ENCODE data around the gene KDELR1.

KDELR1 gene

DNA sequence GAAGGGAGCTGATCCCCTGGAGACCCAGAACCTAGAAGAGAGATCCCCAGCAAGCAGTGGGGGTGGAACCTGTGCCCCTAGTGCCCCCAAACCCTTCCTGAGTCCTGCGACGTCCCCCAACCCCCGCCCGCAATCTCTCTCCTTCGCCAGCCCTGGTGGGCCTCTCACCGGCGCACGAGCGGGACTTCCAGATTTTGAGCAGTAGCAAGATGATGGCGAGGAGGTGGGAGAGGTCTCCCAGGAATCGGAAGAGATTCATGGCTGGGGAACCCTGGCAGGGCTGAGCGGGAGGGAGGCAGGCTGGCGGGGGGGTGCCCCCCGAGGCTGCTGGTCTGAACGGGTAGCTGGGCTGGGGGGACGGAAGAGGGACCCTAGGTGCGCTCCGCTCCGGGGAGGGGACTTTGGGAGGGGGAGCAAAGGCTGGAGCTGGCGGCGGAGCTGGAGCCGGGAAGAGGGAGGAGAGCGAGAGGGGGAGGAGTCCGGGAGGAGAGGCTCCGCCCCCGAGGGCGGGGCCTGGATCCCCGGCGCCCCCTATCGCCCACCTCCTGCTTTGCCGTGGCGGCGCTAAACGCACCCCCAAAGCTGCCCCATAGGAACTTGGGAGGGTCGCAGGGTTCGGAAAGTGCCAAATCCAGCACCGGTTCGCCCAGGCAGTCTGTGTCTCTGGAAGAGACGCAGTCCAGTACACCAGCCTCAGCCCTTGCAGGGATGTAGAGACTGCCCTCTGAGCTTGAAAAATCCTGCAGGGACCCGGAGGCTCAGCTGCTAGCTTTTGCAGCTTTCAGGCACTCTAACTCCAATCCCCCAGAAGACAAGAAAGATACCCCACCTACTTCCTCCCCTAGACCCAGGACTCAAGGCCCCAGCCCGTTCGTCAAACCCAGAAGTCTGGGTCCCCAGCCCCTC lies at the start of gene KDELR1:
Gene KDELR1 (minus strand): TSS at position 452 of the 906 bp plus-strand sequence. CDS start 193 bp downstream, at position 259.
- H3K4me1 ChIP-seq: peaks cover 0 to 32% (median 21%) of the 10 kb centered on the region in 4 donors
- intact Hi-C loops (cut with DNase I; ENCODE audit: low total_unique reads): no loop called here
- TF ChIP-seq, protein P1, sequence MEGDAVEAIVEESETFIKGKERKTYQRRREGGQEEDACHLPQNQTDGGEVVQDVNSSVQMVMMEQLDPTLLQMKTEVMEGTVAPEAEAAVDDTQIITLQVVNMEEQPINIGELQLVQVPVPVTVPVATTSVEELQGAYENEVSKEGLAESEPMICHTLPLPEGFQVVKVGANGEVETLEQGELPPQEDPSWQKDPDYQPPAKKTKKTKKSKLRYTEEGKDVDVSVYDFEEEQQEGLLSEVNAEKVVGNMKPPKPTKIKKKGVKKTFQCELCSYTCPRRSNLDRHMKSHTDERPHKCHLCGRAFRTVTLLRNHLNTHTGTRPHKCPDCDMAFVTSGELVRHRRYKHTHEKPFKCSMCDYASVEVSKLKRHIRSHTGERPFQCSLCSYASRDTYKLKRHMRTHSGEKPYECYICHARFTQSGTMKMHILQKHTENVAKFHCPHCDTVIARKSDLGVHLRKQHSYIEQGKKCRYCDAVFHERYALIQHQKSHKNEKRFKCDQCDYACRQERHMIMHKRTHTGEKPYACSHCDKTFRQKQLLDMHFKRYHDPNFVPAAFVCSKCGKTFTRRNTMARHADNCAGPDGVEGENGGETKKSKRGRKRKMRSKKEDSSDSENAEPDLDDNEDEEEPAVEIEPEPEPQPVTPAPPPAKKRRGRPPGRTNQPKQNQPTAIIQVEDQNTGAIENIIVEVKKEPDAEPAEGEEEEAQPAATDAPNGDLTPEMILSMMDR (IDR thresholded peaks at IDR 0.05): peak; percentile 81 to 92
- H3K36me3 ChIP-seq: peaks cover 21 to 33% (median 29%) of the 10 kb centered on the region in 3 donors
- DNase-seq: peak; percentile 64 to 86
- H3K9me3 ChIP-seq: no peaks in the 10 kb centered on the region
- H3K27me3 ChIP-seq: peaks cover 4 to 43% of the 10 kb centered on the region in 2 donors
- peak within 1 kb of the TSS; percentile 90 to 91 for H3K27ac ChIP-seq
- H3K4me3 ChIP-seq: peak within 1 kb of the TSS; percentile 72 to 93

DNA sequence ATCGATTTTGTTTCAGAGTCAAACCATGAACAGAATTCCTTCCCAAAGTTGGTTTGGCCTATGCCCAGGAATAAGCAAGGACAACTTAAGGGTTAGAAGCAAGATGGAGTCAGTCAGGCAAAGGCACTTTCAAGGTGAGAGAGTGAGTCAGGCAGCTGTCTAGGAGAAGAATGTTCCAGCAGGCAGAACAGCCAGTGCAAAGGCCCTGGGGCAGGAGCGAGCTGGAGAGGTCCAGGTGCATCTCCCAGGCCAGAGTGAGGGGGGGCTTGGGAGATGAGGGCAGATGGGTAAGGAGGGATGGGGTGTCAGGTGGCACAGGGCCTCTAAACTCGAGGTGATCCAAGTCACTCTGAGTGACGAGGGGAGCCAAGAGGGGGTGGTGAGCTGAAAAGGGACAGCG lies 45.2 kb upstream of the KDELR1 start:
- TF ChIP-seq, protein P1 (IDR thresholded peaks at IDR 0.05): no peak
- Histone ChIP-seq H3K4me1 (no peaks in the 10 kb centered on the region), H3K4me3 (no peak overlapping the region), H3K9me3 (no peaks in the 10 kb centered on the region), H3K36me3 (peaks cover 0 to 2% (median 0%) of the 10 kb centered on the region in 3 donors), H3K27me3 (peaks cover 0 to 56% of the 10 kb centered on the region in 2 donors), H3K27ac (no peak overlapping the region)
- intact Hi-C loops (cut with DNase I; ENCODE audit: low total_unique reads): no loop called here
- no peak for DNase-seq

DNA sequence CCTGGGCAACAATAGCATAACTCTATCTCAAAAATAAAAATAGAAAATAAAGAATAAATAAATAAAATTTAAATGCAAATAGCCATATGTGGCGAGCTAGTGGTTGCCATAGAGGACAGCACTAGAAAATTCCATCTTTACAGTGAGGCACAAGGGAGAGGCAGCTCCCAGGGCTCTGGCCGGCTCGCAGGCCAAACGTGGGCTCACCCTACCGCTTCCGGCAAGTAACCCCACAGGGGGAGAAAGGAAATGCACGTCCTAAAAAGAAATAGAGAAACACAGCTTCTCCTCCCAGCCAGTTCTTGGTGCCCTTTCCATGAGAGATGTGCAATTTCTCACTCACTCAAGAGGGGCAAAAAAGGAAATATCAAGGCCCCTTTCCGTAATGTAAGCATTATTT lies 42.0 kb upstream of the KDELR1 start:
- TF ChIP-seq, protein P1 (IDR thresholded peaks at IDR 0.05): no peak
- peaks cover 0 to 33% of the 10 kb centered on the region in 2 donors for H3K27me3 ChIP-seq
- DNase-seq: no peak
- H3K36me3 ChIP-seq: no peaks in the 10 kb centered on the region
- H3K9me3 ChIP-seq: no peaks in the 10 kb centered on the region
- intact Hi-C loops (cut with DNase I; ENCODE audit: low total_unique reads): no loop called here
- H3K4me1 ChIP-seq: no peaks in the 10 kb centered on the region
- H3K4me3 ChIP-seq: no peak overlapping the region
- H3K27ac ChIP-seq: no peak overlapping the region

DNA sequence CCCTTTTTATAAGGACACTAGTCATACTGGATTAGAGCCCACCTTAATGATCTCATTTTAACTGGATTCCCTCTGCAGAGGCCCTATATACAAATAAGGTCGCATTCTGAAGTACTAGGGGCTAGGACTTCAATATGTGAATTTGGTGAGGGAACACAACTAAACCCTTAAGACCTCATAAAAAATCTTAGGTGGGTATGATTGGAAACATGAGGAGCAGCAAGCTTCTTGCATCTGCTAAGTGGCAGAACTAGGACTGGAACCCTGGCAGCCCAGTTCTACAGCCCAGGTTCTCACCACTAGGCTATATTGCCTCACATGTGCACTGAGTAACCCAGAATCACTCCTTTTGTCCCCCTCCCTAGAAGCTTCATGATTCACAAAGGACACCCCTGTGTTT lies 37.3 kb upstream of the KDELR1 start:
- no peak for DNase-seq
- H3K9me3 ChIP-seq: no peaks in the 10 kb centered on the region
- H3K4me3 ChIP-seq: no peak overlapping the region
- H3K36me3 ChIP-seq: no peaks in the 10 kb centered on the region
- TF ChIP-seq, protein P1 (IDR thresholded peaks at IDR 0.05): no peak
- peaks cover 0 to 5% of the 10 kb centered on the region in 2 donors for H3K27me3 ChIP-seq
- H3K4me1 ChIP-seq: no peaks in the 10 kb centered on the region
- intact Hi-C loops (cut with DNase I; ENCODE audit: low total_unique reads): no loop called here
- no peak overlapping the region for H3K27ac ChIP-seq

DNA sequence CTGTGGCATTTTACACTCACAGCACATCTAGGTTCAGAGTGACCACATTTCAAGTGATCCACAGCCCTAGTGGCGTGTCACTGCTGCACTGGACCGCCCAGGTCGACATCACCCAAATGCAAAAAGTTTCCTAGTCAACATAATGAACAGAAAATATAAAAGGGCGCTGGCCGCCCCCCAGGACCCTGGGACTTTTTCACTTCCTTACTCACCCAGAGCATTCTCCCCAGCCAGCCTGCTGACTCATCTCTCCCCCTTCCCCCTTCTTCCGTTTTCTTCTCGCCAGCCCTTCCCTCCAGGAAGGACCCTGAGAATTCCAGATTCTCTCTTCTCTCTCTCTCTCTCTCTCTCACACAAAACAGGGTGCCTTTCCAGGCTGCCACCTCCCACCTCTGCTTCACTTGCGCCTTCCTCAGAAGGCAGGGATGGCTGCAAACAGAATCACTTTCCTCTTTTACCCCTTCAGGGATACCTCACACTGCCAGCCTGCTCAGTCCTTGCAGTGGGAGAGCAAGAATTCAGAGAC lies 33.4 kb upstream of the KDELR1 start:
- H3K27ac ChIP-seq: no peak overlapping the region
- H3K4me3 ChIP-seq: no peak overlapping the region
- no peak for DNase-seq
- no peaks in the 10 kb centered on the region for H3K9me3 ChIP-seq
- H3K4me1 ChIP-seq: no peaks in the 10 kb centered on the region
- TF ChIP-seq, protein P1 (IDR thresholded peaks at IDR 0.05): no peak
- no peaks in the 10 kb centered on the region for H3K36me3 ChIP-seq
- H3K27me3 ChIP-seq: no peaks in the 10 kb centered on the region
- intact Hi-C loops (cut with DNase I; ENCODE audit: low total_unique reads): no loop called here

Data from tibial artery (tissue), 4 donors.